HFFc6 (cell line): Measurements from ENCODE around the gene RALY. TPM values are rescaled to one million over a fixed set of nuclear protein-coding genes. Genes with fewer than 3 reads are reported as not detected.

ENCODE experiments used
- DNase-seq: peaks from one replicate; pipeline ENCODE4 v3.0.0-alpha.2; 2018
- H3K27ac Mint-ChIP-seq: 2 replicates; pipeline ENCODE4 v1.8.0; 2020; ENCODE audit warnings: mild to moderate bottlenecking, mixed read lengths
- H3K27me3 Mint-ChIP-seq: 2 replicates; pipeline ENCODE4 v1.8.0; 2021; ENCODE audit warnings: mild to moderate bottlenecking, moderate library complexity, mixed read lengths; ENCODE audit not compliant: insufficient read depth
- H3K36me3 Mint-ChIP-seq: 2 replicates; pipeline ENCODE4 v1.8.0; 2021; ENCODE audit warnings: low read depth, mixed read lengths
- H3K4me1 Mint-ChIP-seq: 2 replicates; pipeline ENCODE4 v1.8.0; 2020; ENCODE audit warnings: low read depth, mixed read lengths
- H3K4me3 Mint-ChIP-seq: 2 replicates; pipeline ENCODE4 v1.8.0; 2020; ENCODE audit warnings: mild to moderate bottlenecking, moderate library complexity, mixed read lengths
- H3K9me3 Mint-ChIP-seq: 2 replicates; pipeline ENCODE4 v1.8.0; 2020; ENCODE audit warnings: mild to moderate bottlenecking, mixed read lengths
- CTCF ChIP-seq: fragments of 200-600 bp; sonication (generic); IDR thresholded peaks from 2 replicates; pipeline ENCODE4 v1.5.0; 2021; ENCODE audit warnings: antibody characterized with exemption, mild to moderate bottlenecking
- total RNA-seq, 6 experiments: library from RNA; stranded (reverse); fragmentation: NEBNext Ultra II Directional; extraction: Animal tissue kit (Norgen Biotek cat#: 25700); gene quantifications; 2 replicates in 1 of 6; 3 replicates in 5 of 6; pipeline ENCODE4 v1.2.3, GENCODE V29; 2021

Gene RALY
- total RNA-seq, 6 experiments from 2014 or later = 108 to 124 (median 118) TPM

- H3K27ac Mint-ChIP-seq = no peak overlapping the region
- H3K36me3 Mint-ChIP-seq = no peaks in the 10 kb centered on the region
- H3K9me3 Mint-ChIP-seq = no peaks in the 10 kb centered on the region
- DNase-seq = no peak
- H3K27me3 Mint-ChIP-seq = peaks cover 6% of the 10 kb centered on the region; the same call in 1 of the 2 replicates
- H3K4me1 Mint-ChIP-seq = no peaks in the 10 kb centered on the region
- TF ChIP-seq CTCF = no peak
- H3K4me3 Mint-ChIP-seq = no peak overlapping the region
Observed at GRCh38 chr20:33970229-33970628, 23.5 kb upstream of the RALY start.

- no peaks in the 10 kb centered on the region for H3K36me3 Mint-ChIP-seq
- no peaks in the 10 kb centered on the region for H3K9me3 Mint-ChIP-seq
- no peak overlapping the region for H3K4me3 Mint-ChIP-seq
- no peaks in the 10 kb centered on the region for H3K4me1 Mint-ChIP-seq
- no peak for TF ChIP-seq CTCF
- peaks cover 4% of the 10 kb centered on the region; the same call in 1 of the 2 replicates for H3K27me3 Mint-ChIP-seq
- no peak for DNase-seq
- H3K27ac Mint-ChIP-seq = no peak overlapping the region
Observed at GRCh38 chr20:33971147-33971975, 22.4 kb upstream of the RALY start.

- no peak for TF ChIP-seq CTCF
- Mint-ChIP-seq H3K36me3 (no peaks in the 10 kb centered on the region), H3K27ac (no peak overlapping the region), H3K27me3 (peaks cover 11% of the 10 kb centered on the region), H3K4me3 (no peak overlapping the region), H3K4me1 (no peaks in the 10 kb centered on the region), H3K9me3 (no peaks in the 10 kb centered on the region)
- no peak for DNase-seq
Observed at GRCh38 chr20:33976959-33977358, 16.8 kb upstream of the RALY start.

GRCh38 chr20:33977535-33977934 is 16.2 kb upstream of the RALY start:
- Mint-ChIP-seq H3K27ac (no peak overlapping the region), H3K4me3 (no peak overlapping the region), H3K4me1 (no peaks in the 10 kb centered on the region), H3K27me3 (peaks cover 15% of the 10 kb centered on the region), H3K36me3 (no peaks in the 10 kb centered on the region), H3K9me3 (no peaks in the 10 kb centered on the region)
- no peak for TF ChIP-seq CTCF
- no peak for DNase-seq

- Mint-ChIP-seq H3K36me3 (no peaks in the 10 kb centered on the region), H3K9me3 (no peaks in the 10 kb centered on the region), H3K4me3 (no peak overlapping the region), H3K27ac (no peak overlapping the region), H3K4me1 (no peaks in the 10 kb centered on the region), H3K27me3 (peaks cover 19% of the 10 kb centered on the region)
- TF ChIP-seq CTCF = no peak
- DNase-seq = no peak
Observed at GRCh38 chr20:33979094-33979493, 14.6 kb upstream of the RALY start.
